DND-41 (cell line): ENCODE measurements around the gene ELOVL6.

Source experiments
- ATAC-seq: fragments of 200-7000 bp; cut with Tn5 transposase; 3 replicates; pipeline ENCODE4 v1.9.1; 2021; ENCODE audit warnings: low read depth; ENCODE audit not compliant: insufficient read depth
- DNase-seq: peaks from one replicate; pipeline ENCODE4 v3.0.0-alpha.2; 2020
- H2AFZ ChIP-seq: 2 replicates; pipeline ENCODE4 v1.6.0; 2012; ENCODE audit warnings: low read depth, low read length
- H3K27ac ChIP-seq: 2 replicates; pipeline ENCODE4 v1.5.1; 2012; ENCODE audit warnings: low read length, inconsistent platforms
- H3K27me3 ChIP-seq: fragments of 200-600 bp; sonication (generic); 2 replicates; pipeline ENCODE4 v1.6.0; 2012; ENCODE audit warnings: low read length, mild to moderate bottlenecking, inconsistent platforms; ENCODE audit not compliant: insufficient read depth, poor library complexity
- H3K36me3 ChIP-seq: 2 replicates; pipeline ENCODE4 v1.5.1; 2012; ENCODE audit warnings: low read length, inconsistent platforms; ENCODE audit not compliant: insufficient read depth
- H3K4me1 ChIP-seq: 2 replicates; pipeline ENCODE4 v1.5.1; 2012; ENCODE audit warnings: mild to moderate bottlenecking, low read length; ENCODE audit not compliant: insufficient read depth
- H3K4me2 ChIP-seq: 2 replicates; pipeline ENCODE4 v1.6.0; 2012; ENCODE audit warnings: mild to moderate bottlenecking, moderate library complexity, low read length, inconsistent platforms; ENCODE audit not compliant: insufficient read depth
- H3K4me3 ChIP-seq, 2 experiments: fragments of 200-600 bp in 1 of 2; shearing (Covaris generic) in 1 of 2; 2 replicates each; pipeline ENCODE4 v1.5.1; 2012 to 2016; ENCODE audit warnings: inconsistent platforms in 2 of 2, low read length in 2 of 2, mild to moderate bottlenecking in 2 of 2, low read depth in 1 of 2, moderate library complexity in 1 of 2
- H3K79me2 ChIP-seq: 2 replicates; pipeline ENCODE4 v1.6.0; 2012; ENCODE audit warnings: low read length, inconsistent platforms; ENCODE audit not compliant: insufficient read depth
- H3K9ac ChIP-seq: 2 replicates; pipeline ENCODE4 v1.6.0; 2012; ENCODE audit warnings: low read depth, mild to moderate bottlenecking, inconsistent platforms, low read length, moderate library complexity
- H3K9me3 ChIP-seq: 2 replicates; pipeline ENCODE4 v1.5.1; 2012; ENCODE audit warnings: low read length, moderate library complexity, mild to moderate bottlenecking, inconsistent platforms; ENCODE audit not compliant: insufficient read depth, severe bottlenecking
- H4K20me1 ChIP-seq: 2 replicates; pipeline ENCODE4 v1.6.0; 2012; ENCODE audit warnings: low read length; ENCODE audit not compliant: insufficient read depth
- CTCF ChIP-seq: IDR thresholded peaks from 2 replicates; pipeline ENCODE4 v1.5.1; 2012; ENCODE audit warnings: borderline replicate concordance, low read length, moderate library complexity, mild to moderate bottlenecking; ENCODE audit not compliant: poor library complexity, severe bottlenecking; ENCODE audit errors: extremely low read depth
- EZH2 ChIP-seq: IDR thresholded peaks from 3 replicates; pipeline ENCODE4 v1.6.1; 2012; ENCODE audit warnings: borderline replicate concordance, low read depth, mild to moderate bottlenecking, moderate library complexity, low read length, inconsistent platforms; ENCODE audit not compliant: severe bottlenecking

Gene ELOVL6

GRCh38 chr4:110049951-110050925 is 148.2 kb downstream of the ELOVL6 start:
- no peaks in the 10 kb centered on the region for H3K79me2 ChIP-seq
- no peak overlapping the region for H2AFZ ChIP-seq
- H3K4me3 ChIP-seq: no peak overlapping the region
- no peak overlapping the region for H3K4me2 ChIP-seq
- H3K9me3 ChIP-seq: no peaks in the 10 kb centered on the region
- peaks cover 27% of the 10 kb centered on the region for H3K36me3 ChIP-seq
- H3K27ac ChIP-seq: no peak overlapping the region
- H3K27me3 ChIP-seq: no peaks in the 10 kb centered on the region
- no peaks in the 10 kb centered on the region for H3K4me1 ChIP-seq
- H3K9ac ChIP-seq: no peak overlapping the region
- H4K20me1 ChIP-seq: no peaks in the 10 kb centered on the region
- ATAC-seq (peak; percentile 78), DNase-seq (peak; percentile 67)
- TF ChIP-seq CTCF: peak; percentile 83
- no peak for TF ChIP-seq EZH2

GRCh38 chr4:110046588-110047049 is 151.8 kb downstream of the ELOVL6 start:
- DNase-seq (no peak), ATAC-seq (no peak)
- H3K9ac ChIP-seq: no peak overlapping the region
- TF ChIP-seq CTCF: no peak
- no peak for TF ChIP-seq EZH2
- H4K20me1 ChIP-seq: no peaks in the 10 kb centered on the region
- no peak overlapping the region; the same call in 1 of the 2 replicates for H3K27ac ChIP-seq
- peaks cover 32% of the 10 kb centered on the region for H3K4me1 ChIP-seq
- H3K27me3 ChIP-seq: no peaks in the 10 kb centered on the region
- H3K79me2 ChIP-seq: no peaks in the 10 kb centered on the region
- H3K36me3 ChIP-seq: peaks cover 18% of the 10 kb centered on the region
- no peak overlapping the region for H3K4me3 ChIP-seq
- no peak overlapping the region for H2AFZ ChIP-seq
- no peak overlapping the region for H3K4me2 ChIP-seq
- H3K9me3 ChIP-seq: no peaks in the 10 kb centered on the region

- peak; percentile 91 for ATAC-seq
Observed at GRCh38 chr4:110042545-110043517, 155.6 kb downstream of the ELOVL6 start.

More at GRCh38 chr4:110042545-110043517, 155.6 kb downstream of the ELOVL6 start:
- peak overlapping the region in 1 of 2 experiments; percentile 29; a peak in 2 of 4 replicates for H3K4me3 ChIP-seq
- peak; percentile 90 for DNase-seq
- no peak for TF ChIP-seq CTCF
- peak overlapping the region; percentile 58 for H3K4me2 ChIP-seq
- peak overlapping the region; percentile 80 for H3K27ac ChIP-seq
- peaks cover 4% of the 10 kb centered on the region; the same call in 1 of the 2 replicates for H3K36me3 ChIP-seq
- no peaks in the 10 kb centered on the region for H4K20me1 ChIP-seq
- H2AFZ ChIP-seq: 0 out of 2 replicates have a peak overlapping the region, but pooled peaks have one; percentile 26
- peak overlapping the region; percentile 45 for H3K9ac ChIP-seq
- no peaks in the 10 kb centered on the region for H3K9me3 ChIP-seq
- H3K27me3 ChIP-seq: no peaks in the 10 kb centered on the region
- no peaks in the 10 kb centered on the region for H3K79me2 ChIP-seq
- H3K4me1 ChIP-seq: peaks cover 38% of the 10 kb centered on the region
